HepG2 (cell line): Measurements from ENCODE around the gene PTPRB. TPM values are rescaled to one million over a fixed set of nuclear protein-coding genes. Genes with fewer than 3 reads are reported as not detected.
A peak's percentile ranks its signal among the peaks of the same experiment; 100 is the strongest.

ENCODE experiments used
- GABPA ChIP-seq, 2 experiments: IDR thresholded peaks; 2 replicates each; pipeline ENCODE4 v1.6.1; 2011 to 2016; ENCODE audit warnings: low read depth in 2 of 2, low read length in 1 of 2, missing biosample characterization in 1 of 2, missing genetic modification characterization in 1 of 2
- HNF4A ChIP-seq: sonication (generic); formaldehyde crosslinking; IDR thresholded peaks from 2 replicates; pipeline ENCODE4 v1.4.0; 2020; ENCODE audit warnings: missing genetic modification reagents
- JUNB ChIP-seq: sonication (generic); formaldehyde crosslinking; IDR thresholded peaks from 2 replicates; pipeline ENCODE4 v1.8.0; 2022; ENCODE audit warnings: missing genetic modification reagents, mild to moderate bottlenecking, borderline replicate concordance
- MTA1 ChIP-seq: sonication (generic); formaldehyde crosslinking; IDR thresholded peaks from 2 replicates; pipeline ENCODE4 v1.4.0; 2020; ENCODE audit warnings: missing genetic modification reagents, mild to moderate bottlenecking, borderline replicate concordance
- SNAI1 ChIP-seq: sonication (generic); formaldehyde crosslinking; IDR thresholded peaks from 2 replicates; pipeline ENCODE4 v1.5.0; 2020; ENCODE audit warnings: mild to moderate bottlenecking, missing genetic modification reagents, borderline replicate concordance
- SOX13 ChIP-seq, 3 experiments: fragments of 450-650 bp in 1 of 3; sonication (generic) in 1 of 3; formaldehyde crosslinking in 1 of 3; IDR thresholded peaks in 2 of 3; conservative IDR thresholded peaks in 1 of 3; 2 replicates each; pipeline versions ENCODE4 v1.5.0 to v1.6.1; 2016 to 2020; ENCODE audit warnings: antibody characterized with exemption in 1 of 3, mild to moderate bottlenecking in 1 of 3, missing compliant biosample characterization in 1 of 3, missing genetic modification reagents in 1 of 3, moderate library complexity in 1 of 3
- SOX5 ChIP-seq: IDR thresholded peaks from 2 replicates; pipeline ENCODE4 v1.6.1; 2016; ENCODE audit warnings: borderline replicate concordance
- ZBTB49 ChIP-seq: sonication (generic); formaldehyde crosslinking; IDR thresholded peaks from 2 replicates; pipeline ENCODE4 v1.4.0; 2020; ENCODE audit warnings: missing genetic modification reagents, borderline replicate concordance
- ZNF264 ChIP-seq: sonication (generic); formaldehyde crosslinking; IDR thresholded peaks from 2 replicates; pipeline ENCODE4 v1.4.0; 2020; ENCODE audit warnings: missing genetic modification reagents
- ZNF3 ChIP-seq: IDR thresholded peaks from 2 replicates; pipeline ENCODE4 v1.7.0; 2017; ENCODE audit warnings: inconsistent platforms
- ZNF460 ChIP-seq: sonication (generic); formaldehyde crosslinking; IDR thresholded peaks from 2 replicates; pipeline ENCODE4 v1.5.1; 2020; ENCODE audit warnings: missing genetic modification reagents, mild to moderate bottlenecking, borderline replicate concordance
- polyA plus RNA-seq, 8 experiments: library from polyadenylated mRNA; depleted of rRNA in 3 of 8; stranded (reverse) in 7 of 8; unstranded in 1 of 8; fragments of >200 nt; fragmentation: Illumina TruSeq in 4 of 8; extraction: Trizol in 4 of 8; gene quantifications; 2 replicates each; pipeline versions ENCODE4 v1.2.1 to v1.2.3, GENCODE V29; 2011 to 2016; ENCODE audit warnings: low read depth in 4 of 8, missing spikeins in 1 of 8, mixed read lengths in 1 of 8; ENCODE audit not compliant: insufficient read depth in 1 of 8
- total RNA-seq, 5 experiments: library from RNA; depleted of rRNA; stranded (reverse); fragments of >200 nt; fragmentation: Illumina TruSeq; extraction: Trizol; gene quantifications; 2 replicates each; pipeline ENCODE4 v1.2.3, GENCODE V29; 2016; ENCODE audit warnings: low read depth in 1 of 5

Gene PTPRB
- total and polyA plus RNA-seq, 2 of the 13 experiments (the other 11 are each of a cell fraction or from before 2014, with no cell fraction given): 0.02 to 0.07 TPM

GRCh38 chr12:70645494-70646317 lies 8.5 kb upstream of the PTPRB start (continued):
- TF ChIP-seq SOX13 (IDR thresholded peaks at IDR 0.05): no peak
- peak in 1 of 2 experiments; percentile 26; a peak in 1 of 4 replicates for TF ChIP-seq SOX13 (CRISPR knock-in tag; conservative IDR thresholded peaks at IDR 0.05 in 1 of 2, IDR thresholded peaks at IDR 0.05 in 1 of 2)
- no peak for TF ChIP-seq SNAI1 (CRISPR knock-in tag)
- TF ChIP-seq ZNF460 (CRISPR knock-in tag): no peak
- TF ChIP-seq ZBTB49 (CRISPR knock-in tag): no peak
- TF ChIP-seq ZNF264 (CRISPR knock-in tag): no peak
- no peak for TF ChIP-seq GABPA (IDR thresholded peaks at IDR 0.05; ENCODE audit: low read depth, low read length)
- TF ChIP-seq GABPA (CRISPR knock-in tag; IDR thresholded peaks at IDR 0.05; ENCODE audit: low read depth): peak; percentile 37; the same call in 1 of the 2 replicates
- TF ChIP-seq SOX5 (CRISPR knock-in tag): peak; percentile 39; the same call in 1 of the 2 replicates
- TF ChIP-seq JUNB: no peak
- TF ChIP-seq HNF4A: no peak
- no peak for TF ChIP-seq MTA1 (CRISPR knock-in tag)
- no peak for TF ChIP-seq ZNF3
